ES-I3 (cell line): ENCODE measurements around the gene MAPK1IP1L.

Source experiments
- H3K36me3 ChIP-seq: 2 replicates; pipeline ENCODE4 v1.6.1; 2013; ENCODE audit warnings: mild to moderate bottlenecking, low read length, control low read depth, moderate library complexity; ENCODE audit not compliant: insufficient read depth
- H3K4me1 ChIP-seq: 2 replicates; pipeline ENCODE4 v1.6.1; 2013; ENCODE audit warnings: mild to moderate bottlenecking, control low read depth, low read length; ENCODE audit not compliant: insufficient read depth
- H3K9ac ChIP-seq: 2 replicates; pipeline ENCODE4 v1.6.1; 2013; ENCODE audit warnings: low read depth, mild to moderate bottlenecking, low read length, moderate library complexity
- H3K9me3 ChIP-seq: 2 replicates; pipeline ENCODE4 v1.6.1; 2013; ENCODE audit warnings: mild to moderate bottlenecking, low read length, moderate library complexity; ENCODE audit not compliant: control insufficient read depth, insufficient read depth

Gene MAPK1IP1L

GRCh38 chr14:55115861-55116245 is 64.4 kb downstream of the MAPK1IP1L start:
- Histone ChIP-seq H3K9me3 (no peaks in the 10 kb centered on the region), H3K36me3 (no peaks in the 10 kb centered on the region), H3K4me1 (peaks cover 5% of the 10 kb centered on the region; the same call in 1 of the 2 replicates), H3K9ac (no peak overlapping the region)

- no peak overlapping the region for H3K9ac ChIP-seq
- H3K9me3 ChIP-seq: no peaks in the 10 kb centered on the region
- peaks cover 5% of the 10 kb centered on the region; the same call in 1 of the 2 replicates for H3K4me1 ChIP-seq
- H3K36me3 ChIP-seq: no peaks in the 10 kb centered on the region
These were observed 65.0 kb downstream of the MAPK1IP1L start for GRCh38 chr14:55116246-55117030.

- H3K4me1 ChIP-seq: peaks cover 5% of the 10 kb centered on the region; the same call in 1 of the 2 replicates
- H3K9me3 ChIP-seq: no peaks in the 10 kb centered on the region
- H3K36me3 ChIP-seq: no peaks in the 10 kb centered on the region
- H3K9ac ChIP-seq: no peak overlapping the region
These were observed 66.5 kb downstream of the MAPK1IP1L start for GRCh38 chr14:55117803-55118441.

GRCh38 chr14:55118761-55119160 is 67.3 kb downstream of the MAPK1IP1L start:
- no peak overlapping the region for H3K9ac ChIP-seq
- no peaks in the 10 kb centered on the region; the same call in 1 of the 2 replicates for H3K9me3 ChIP-seq
- no peaks in the 10 kb centered on the region for H3K36me3 ChIP-seq
- peaks cover 5% of the 10 kb centered on the region; the same call in 1 of the 2 replicates for H3K4me1 ChIP-seq
